ENCODE measurements around the gene P2RY12.

DNA sequence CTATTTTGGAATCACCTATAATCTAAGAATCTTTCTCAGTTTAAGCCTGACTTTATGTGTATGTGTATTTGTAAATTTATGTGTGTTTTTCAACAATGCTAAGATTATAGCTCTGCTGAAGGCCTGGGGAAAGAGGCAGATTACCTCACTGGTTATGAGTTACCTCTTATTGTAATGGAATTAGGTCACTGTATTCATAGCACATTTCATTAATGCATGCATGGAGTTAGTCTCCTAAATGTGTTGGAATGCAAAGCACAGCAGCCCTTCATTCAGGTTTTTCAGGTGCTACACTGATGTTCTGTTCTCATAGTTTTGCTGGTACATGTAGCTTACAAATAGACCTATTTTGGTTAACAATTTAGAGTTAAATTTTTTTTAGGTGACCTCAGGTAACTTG is 77.4 kb downstream of the P2RY12 start:
- TF ChIP-seq, protein P1, sequence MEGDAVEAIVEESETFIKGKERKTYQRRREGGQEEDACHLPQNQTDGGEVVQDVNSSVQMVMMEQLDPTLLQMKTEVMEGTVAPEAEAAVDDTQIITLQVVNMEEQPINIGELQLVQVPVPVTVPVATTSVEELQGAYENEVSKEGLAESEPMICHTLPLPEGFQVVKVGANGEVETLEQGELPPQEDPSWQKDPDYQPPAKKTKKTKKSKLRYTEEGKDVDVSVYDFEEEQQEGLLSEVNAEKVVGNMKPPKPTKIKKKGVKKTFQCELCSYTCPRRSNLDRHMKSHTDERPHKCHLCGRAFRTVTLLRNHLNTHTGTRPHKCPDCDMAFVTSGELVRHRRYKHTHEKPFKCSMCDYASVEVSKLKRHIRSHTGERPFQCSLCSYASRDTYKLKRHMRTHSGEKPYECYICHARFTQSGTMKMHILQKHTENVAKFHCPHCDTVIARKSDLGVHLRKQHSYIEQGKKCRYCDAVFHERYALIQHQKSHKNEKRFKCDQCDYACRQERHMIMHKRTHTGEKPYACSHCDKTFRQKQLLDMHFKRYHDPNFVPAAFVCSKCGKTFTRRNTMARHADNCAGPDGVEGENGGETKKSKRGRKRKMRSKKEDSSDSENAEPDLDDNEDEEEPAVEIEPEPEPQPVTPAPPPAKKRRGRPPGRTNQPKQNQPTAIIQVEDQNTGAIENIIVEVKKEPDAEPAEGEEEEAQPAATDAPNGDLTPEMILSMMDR (conservative IDR thresholded peaks at IDR 0.05; ENCODE audit: low read depth, low read length), result no peak
- TF ChIP-seq EZH2phosphoT487 (IDR thresholded peaks at IDR 0.05; ENCODE audit: borderline replicate concordance, low read length) (no peak), EZH2 (IDR thresholded peaks at IDR 0.05; ENCODE audit: low read length, unreplicated experiment) (no peak)
